NCI-H69 (cell line): Measurements from ENCODE around the gene SPEM3.

Experiments
- DNase-seq: peaks from one replicate; lab custom pipeline; 2025; lab: John Stamatoyannopoulos, UW

Gene SPEM3

GRCh38 chr17:7403977-7404736, 24.5 kb upstream of the SPEM3 start, which contains the start of gene TMEM256:
Gene TMEM256, minus strand, starts transcription at chr17:7404097. Its CDS starts 13 bp downstream, at chr17:7404084.
- peak; percentile 97 for DNase-seq

GRCh38 chr17:7404737-7405349, 23.8 kb upstream of the SPEM3 start:
- peak; percentile 60 for DNase-seq

GRCh38 chr17:7405350-7406234, 23.1 kb upstream of the SPEM3 start:
- DNase-seq = no peak

GRCh38 chr17:7406235-7406825, 22.3 kb upstream of the SPEM3 start:
- DNase-seq = peak; percentile 20

- no peak for DNase-seq
These were observed 21.6 kb upstream of the SPEM3 start for GRCh38 chr17:7407082-7407481.

- peak; percentile 18 for DNase-seq
These were observed 21.0 kb upstream of the SPEM3 start, which contains the start of gene NLGN2 for GRCh38 chr17:7407485-7408251. Gene NLGN2, plus strand, starts transcription at chr17:7407845. Its CDS starts 411 bp downstream, at chr17:7408256.

- DNase-seq = no peak
These were observed 20.4 kb upstream of the SPEM3 start for GRCh38 chr17:7408252-7408727.

GRCh38 chr17:7408863-7409262, 19.8 kb upstream of the SPEM3 start:
- DNase-seq = no peak

GRCh38 chr17:7409716-7410115, 18.9 kb upstream of the SPEM3 start:
- DNase-seq = no peak

- DNase-seq = no peak
These were observed 17.8 kb upstream of the SPEM3 start for GRCh38 chr17:7410634-7411426.

- DNase-seq = no peak
These were observed 17.3 kb upstream of the SPEM3 start for GRCh38 chr17:7411427-7411750.

- DNase-seq = peak; percentile 5
These were observed 15.2 kb upstream of the SPEM3 start for GRCh38 chr17:7413346-7413985.

- no peak for DNase-seq
These were observed 13.8 kb upstream of the SPEM3 start for GRCh38 chr17:7414837-7415236.

GRCh38 chr17:7415784-7416183, 12.9 kb upstream of the SPEM3 start:
- DNase-seq = no peak

- DNase-seq = no peak
These were observed 12.3 kb upstream of the SPEM3 start for GRCh38 chr17:7416323-7416722.

- no peak for DNase-seq
These were observed 11.5 kb upstream of the SPEM3 start for GRCh38 chr17:7417056-7417655.

GRCh38 chr17:7418472-7419152, 10.0 kb upstream of the SPEM3 start:
- no peak for DNase-seq

- no peak for DNase-seq
These were observed 8.6 kb upstream of the SPEM3 start, which contains the start of gene SPEM1 for GRCh38 chr17:7419819-7420610. Gene SPEM1, plus strand, starts transcription at chr17:7420324. Its CDS starts 61 bp downstream, at chr17:7420385.
